Measurements from ENCODE around the gene KLF11. TPM values are rescaled to one million over a fixed set of nuclear protein-coding genes. Genes with fewer than 3 reads are reported as not detected.
A peak's percentile ranks its signal among the peaks of the same experiment; 100 is the strongest.

Gene KLF11
- total and polyA plus RNA-seq, 10 donors = 5.4 to 46.1 (median 30.1) TPM

DNA sequence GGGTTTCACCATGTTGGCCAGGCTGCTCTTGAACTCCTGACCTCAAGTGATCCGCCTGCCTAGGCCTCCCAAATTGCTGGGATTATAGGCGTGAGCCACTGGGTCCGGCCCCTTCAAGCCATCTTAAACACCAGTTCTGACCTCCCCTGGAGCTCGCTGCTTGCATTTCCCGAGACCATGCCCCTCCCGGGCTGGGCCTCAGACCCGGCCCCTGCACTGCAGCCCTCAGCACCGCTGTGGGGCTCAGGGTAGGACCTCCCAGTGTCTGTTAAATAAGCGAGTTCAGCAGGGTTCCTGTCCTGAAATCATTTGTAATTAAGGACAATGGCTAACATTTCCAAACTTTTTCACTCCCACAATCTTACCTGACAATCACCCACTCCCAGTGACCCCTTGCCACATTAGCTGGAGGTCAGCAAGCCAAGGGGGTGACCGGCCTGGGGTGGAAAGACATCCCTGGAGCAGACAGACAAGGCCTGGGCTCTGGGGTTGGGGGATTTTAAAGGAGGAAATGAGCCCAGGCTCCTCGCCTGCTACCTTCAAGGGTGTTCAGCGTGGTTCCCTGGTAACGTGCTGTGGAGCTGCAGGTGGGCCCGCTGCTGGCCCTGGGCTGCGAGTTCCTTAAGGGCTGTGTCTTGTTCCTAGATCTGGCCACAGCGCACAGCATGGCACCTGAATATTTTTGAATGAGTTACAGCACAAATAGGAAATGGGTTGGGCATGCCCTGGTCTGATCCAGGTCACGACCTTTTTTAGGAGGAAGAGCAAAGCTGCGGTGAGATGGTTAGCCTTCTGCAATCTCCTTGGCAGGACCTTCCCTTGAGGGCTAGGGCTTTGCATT is 21.8 kb downstream of the KLF11 start:
- DNase-seq = peak; percentile 71
- H3K4me3 ChIP-seq = no peak overlapping the region
- H3K27ac ChIP-seq = no peak overlapping the region
- intact Hi-C loops (cut with DNase I; ENCODE audit: low total_unique reads) = no loop called here
- H3K27me3 ChIP-seq (replicated peaks in 1 of 7) = no peaks in the 10 kb centered on the region
- TF ChIP-seq, protein P1, sequence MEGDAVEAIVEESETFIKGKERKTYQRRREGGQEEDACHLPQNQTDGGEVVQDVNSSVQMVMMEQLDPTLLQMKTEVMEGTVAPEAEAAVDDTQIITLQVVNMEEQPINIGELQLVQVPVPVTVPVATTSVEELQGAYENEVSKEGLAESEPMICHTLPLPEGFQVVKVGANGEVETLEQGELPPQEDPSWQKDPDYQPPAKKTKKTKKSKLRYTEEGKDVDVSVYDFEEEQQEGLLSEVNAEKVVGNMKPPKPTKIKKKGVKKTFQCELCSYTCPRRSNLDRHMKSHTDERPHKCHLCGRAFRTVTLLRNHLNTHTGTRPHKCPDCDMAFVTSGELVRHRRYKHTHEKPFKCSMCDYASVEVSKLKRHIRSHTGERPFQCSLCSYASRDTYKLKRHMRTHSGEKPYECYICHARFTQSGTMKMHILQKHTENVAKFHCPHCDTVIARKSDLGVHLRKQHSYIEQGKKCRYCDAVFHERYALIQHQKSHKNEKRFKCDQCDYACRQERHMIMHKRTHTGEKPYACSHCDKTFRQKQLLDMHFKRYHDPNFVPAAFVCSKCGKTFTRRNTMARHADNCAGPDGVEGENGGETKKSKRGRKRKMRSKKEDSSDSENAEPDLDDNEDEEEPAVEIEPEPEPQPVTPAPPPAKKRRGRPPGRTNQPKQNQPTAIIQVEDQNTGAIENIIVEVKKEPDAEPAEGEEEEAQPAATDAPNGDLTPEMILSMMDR (IDR thresholded peaks at IDR 0.05 in 8 of 11, conservative IDR thresholded peaks at IDR 0.05 in 3 of 11) = no peak
- 64 to 85% (median 82%) methylated on average over 11 to 18 of the region's 18 CpGs for WGBS, 5 donors
- H3K9me3 ChIP-seq = peaks cover 0 to 6% (median 3%) of the 10 kb centered on the region in 8 donors
- H3K36me3 ChIP-seq = no peaks in the 10 kb centered on the region
- peaks cover 0 to 10% (median 5%) of the 10 kb centered on the region in 6 donors for H3K4me1 ChIP-seq

DNA sequence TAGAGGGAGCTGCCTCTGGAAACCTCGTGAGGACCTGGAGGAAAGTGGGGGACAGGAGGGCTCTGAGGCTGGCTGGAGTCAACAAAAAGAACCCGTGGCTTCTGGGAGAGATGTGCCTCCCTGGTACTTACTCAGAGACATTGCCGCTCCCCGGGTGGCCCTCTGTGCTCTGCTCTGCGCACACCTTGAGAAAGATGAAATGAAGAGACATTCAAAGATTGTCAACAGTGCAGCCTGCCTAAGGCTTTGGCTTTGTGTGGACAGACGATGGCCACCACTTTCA is 22.4 kb downstream of the KLF11 start:
- H3K27me3 ChIP-seq (replicated peaks in 1 of 7) = no peaks in the 10 kb centered on the region

DNA sequence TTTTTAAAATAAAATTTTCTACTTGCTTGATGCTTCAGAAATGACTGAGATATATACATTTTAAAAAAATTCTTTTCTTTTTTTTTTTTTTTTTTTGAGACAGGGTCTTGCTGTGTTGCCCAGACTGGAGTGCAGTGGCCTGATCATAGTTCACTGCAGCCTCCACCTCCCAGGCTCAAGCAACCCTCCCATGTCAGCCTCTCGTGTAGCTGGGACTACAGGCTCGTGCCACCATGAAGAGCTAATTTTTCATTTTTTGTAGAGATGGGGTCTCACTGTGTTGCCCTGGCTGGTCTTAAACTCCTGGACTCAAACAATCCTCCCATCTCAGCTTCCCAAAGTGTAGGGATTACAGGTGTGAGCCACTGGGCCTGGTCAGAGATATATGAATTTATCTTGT is 24.0 kb downstream of the KLF11 start:
- WGBS, 5 donors = 73 to 98% (median 90%) methylated on average over 2 of the region's 2 CpGs
- no peaks in the 10 kb centered on the region for H3K36me3 ChIP-seq
- intact Hi-C loops (cut with DNase I; ENCODE audit: low total_unique reads) = no loop called here
- peaks cover 0 to 6% (median 3%) of the 10 kb centered on the region in 8 donors for H3K9me3 ChIP-seq
- no peak overlapping the region for H3K27ac ChIP-seq
- no peak for DNase-seq
- H3K4me1 ChIP-seq = peaks cover 0 to 12% (median 5%) of the 10 kb centered on the region in 6 donors
- no peaks in the 10 kb centered on the region for H3K27me3 ChIP-seq (replicated peaks in 1 of 7)
- no peak overlapping the region for H3K4me3 ChIP-seq
- TF ChIP-seq, protein P1 (IDR thresholded peaks at IDR 0.05 in 8 of 11, conservative IDR thresholded peaks at IDR 0.05 in 3 of 11) = no peak
- no peak for TF ChIP-seq POLR2AphosphoS5 (IDR thresholded peaks at IDR 0.05)
- TF ChIP-seq POLR2A (IDR thresholded peaks at IDR 0.05) = no peak

More for the DNA sequence above, 22.4 kb downstream of the KLF11 start:
- Histone ChIP-seq H3K4me1 (peaks cover 0 to 10% (median 5%) of the 10 kb centered on the region in 6 donors), H3K4me3 (no peak overlapping the region), H3K9me3 (peaks cover 0 to 6% (median 3%) of the 10 kb centered on the region in 8 donors), H3K36me3 (no peaks in the 10 kb centered on the region), H3K27ac (no peak overlapping the region)
- intact Hi-C loops (cut with DNase I; ENCODE audit: low total_unique reads) = no loop called here
- 76 to 93% (median 85%) methylated on average over 6 of the region's 6 CpGs for WGBS, 5 donors
- TF ChIP-seq POLR2AphosphoS5 (IDR thresholded peaks at IDR 0.05) (no peak), POLR2A (IDR thresholded peaks at IDR 0.05) (no peak)
- TF ChIP-seq, protein P1 (IDR thresholded peaks at IDR 0.05 in 8 of 11, conservative IDR thresholded peaks at IDR 0.05 in 3 of 11) = no peak
- peak; percentile 8 for DNase-seq

DNA sequence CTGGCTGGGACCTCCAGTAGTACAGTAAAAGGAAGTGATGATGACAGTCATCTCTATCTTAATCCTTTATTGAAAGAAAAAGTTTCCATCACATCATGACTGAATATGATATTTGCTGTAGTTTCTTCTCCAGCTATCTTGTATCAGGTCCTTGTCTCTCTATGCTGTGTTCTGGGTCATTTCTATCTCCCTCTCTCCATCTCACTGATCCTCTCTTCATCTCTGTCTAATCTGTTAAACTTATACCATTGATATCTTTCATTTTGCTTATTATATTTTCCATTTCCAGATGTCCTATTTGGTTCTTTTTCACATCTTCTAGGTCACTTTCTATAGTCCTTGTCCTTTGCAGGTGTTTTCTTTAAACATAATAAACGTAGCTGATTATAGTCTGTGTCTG is 24.5 kb downstream of the KLF11 start:
- Histone ChIP-seq H3K9me3 (peaks cover 0 to 6% (median 3%) of the 10 kb centered on the region in 8 donors), H3K36me3 (no peaks in the 10 kb centered on the region), H3K4me1 (peaks cover 0 to 17% (median 6%) of the 10 kb centered on the region in 6 donors), H3K27ac (no peak overlapping the region), H3K27me3 (replicated peaks in 1 of 7) (peaks cover 0 to 3% (median 0%) of the 10 kb centered on the region in 7 donors), H3K4me3 (no peak overlapping the region)
- TF ChIP-seq POLR2AphosphoS5 (IDR thresholded peaks at IDR 0.05) (no peak), POLR2A (IDR thresholded peaks at IDR 0.05) (no peak)
- TF ChIP-seq, protein P1 (IDR thresholded peaks at IDR 0.05 in 8 of 11, conservative IDR thresholded peaks at IDR 0.05 in 3 of 11) = no peak
- intact Hi-C loops (cut with DNase I; ENCODE audit: low total_unique reads) = no loop called here
- WGBS, 5 donors = 83 to 95% (median 87%) methylated on average over 1 of the region's 1 CpG
- DNase-seq = no peak
